Choroid plexus epithelial cell (primary cell): Measurements from ENCODE around the gene RALGAPA1.

ENCODE experiments used
- DNase-seq: peaks from one replicate; pipeline ENCODE4 v3.0.0-alpha.2; 2010; ENCODE audit warnings: low read depth
- H3K4me3 ChIP-seq: 2 replicates; pipeline ENCODE4 v1.5.1; 2011; ENCODE audit warnings: low read depth, mild to moderate bottlenecking, control low read depth, low read length, moderate library complexity
- TF ChIP-seq, protein P1 (sequence below): conservative IDR thresholded peaks from 2 replicates; pipeline ENCODE4 v1.5.1; 2011; ENCODE audit warnings: low read depth, mild to moderate bottlenecking, control low read depth, inconsistent platforms, low read length, moderate library complexity

Gene RALGAPA1

DNA sequence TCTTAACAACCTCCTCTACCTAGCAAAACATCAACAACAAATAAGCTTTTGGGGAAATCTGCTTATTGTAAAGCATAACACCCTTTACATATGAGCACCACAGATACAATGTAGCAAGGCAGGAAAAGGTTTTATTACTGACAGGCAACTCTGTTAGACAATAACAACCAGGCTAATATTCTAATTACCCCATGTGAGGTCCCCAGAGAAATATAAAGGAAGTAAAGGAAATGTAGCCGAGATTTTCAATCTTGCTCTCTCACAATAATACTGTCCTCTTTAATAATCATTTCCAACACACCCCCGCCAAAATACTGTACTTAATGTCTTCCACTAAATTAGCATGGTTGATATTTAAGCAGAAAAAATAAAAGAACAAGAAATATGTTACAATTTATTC, 289.1 kb downstream of the RALGAPA1 start:
- TF ChIP-seq, protein P1, sequence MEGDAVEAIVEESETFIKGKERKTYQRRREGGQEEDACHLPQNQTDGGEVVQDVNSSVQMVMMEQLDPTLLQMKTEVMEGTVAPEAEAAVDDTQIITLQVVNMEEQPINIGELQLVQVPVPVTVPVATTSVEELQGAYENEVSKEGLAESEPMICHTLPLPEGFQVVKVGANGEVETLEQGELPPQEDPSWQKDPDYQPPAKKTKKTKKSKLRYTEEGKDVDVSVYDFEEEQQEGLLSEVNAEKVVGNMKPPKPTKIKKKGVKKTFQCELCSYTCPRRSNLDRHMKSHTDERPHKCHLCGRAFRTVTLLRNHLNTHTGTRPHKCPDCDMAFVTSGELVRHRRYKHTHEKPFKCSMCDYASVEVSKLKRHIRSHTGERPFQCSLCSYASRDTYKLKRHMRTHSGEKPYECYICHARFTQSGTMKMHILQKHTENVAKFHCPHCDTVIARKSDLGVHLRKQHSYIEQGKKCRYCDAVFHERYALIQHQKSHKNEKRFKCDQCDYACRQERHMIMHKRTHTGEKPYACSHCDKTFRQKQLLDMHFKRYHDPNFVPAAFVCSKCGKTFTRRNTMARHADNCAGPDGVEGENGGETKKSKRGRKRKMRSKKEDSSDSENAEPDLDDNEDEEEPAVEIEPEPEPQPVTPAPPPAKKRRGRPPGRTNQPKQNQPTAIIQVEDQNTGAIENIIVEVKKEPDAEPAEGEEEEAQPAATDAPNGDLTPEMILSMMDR = no peak
- no peak for DNase-seq

DNA sequence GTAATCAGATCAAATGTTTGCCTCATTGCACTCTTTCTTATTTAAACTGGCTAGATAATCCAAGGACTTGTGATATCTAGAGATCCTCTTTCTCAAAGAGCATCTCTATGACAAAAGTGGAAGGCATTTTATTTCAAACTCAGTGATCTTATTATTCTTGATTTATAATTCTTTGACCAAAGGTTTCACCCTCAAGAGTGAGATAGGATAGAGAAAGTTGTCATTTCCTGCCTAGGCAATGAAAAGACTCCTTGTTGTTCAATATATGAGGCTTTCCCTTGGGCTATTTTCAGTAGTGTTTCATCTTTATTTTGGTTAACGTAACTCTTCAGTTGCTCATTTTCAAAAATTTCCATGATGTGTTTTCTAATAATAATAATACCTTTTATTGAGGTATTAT, 293.2 kb downstream of the RALGAPA1 start:
- TF ChIP-seq, protein P1 = no peak
- no peak for DNase-seq
- no peak overlapping the region for H3K4me3 ChIP-seq

More for the DNA sequence above, 289.1 kb downstream of the RALGAPA1 start:
- no peak overlapping the region for H3K4me3 ChIP-seq

DNA sequence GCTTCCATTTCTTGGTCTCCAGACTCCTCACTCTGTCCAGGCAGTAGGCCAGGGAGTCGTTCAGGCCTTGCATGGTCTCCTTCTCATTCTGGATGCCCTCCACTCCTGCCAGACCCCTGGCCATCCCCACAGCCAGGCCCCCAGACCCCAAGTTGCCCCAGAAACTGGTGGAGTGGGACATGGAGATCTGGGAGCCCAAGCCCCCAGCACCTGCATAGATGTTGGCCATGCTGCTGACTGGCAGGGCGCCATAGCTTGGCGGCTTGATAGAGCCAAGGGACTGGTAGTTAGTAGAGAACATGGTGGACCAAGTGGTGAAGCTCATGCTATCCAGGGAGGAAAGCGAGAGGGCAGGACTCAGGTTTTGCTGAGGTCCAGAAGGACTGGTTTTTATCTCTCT, 296.3 kb downstream of the RALGAPA1 start:
- TF ChIP-seq, protein P1 = no peak
- no peak for DNase-seq
- no peak overlapping the region for H3K4me3 ChIP-seq

DNA sequence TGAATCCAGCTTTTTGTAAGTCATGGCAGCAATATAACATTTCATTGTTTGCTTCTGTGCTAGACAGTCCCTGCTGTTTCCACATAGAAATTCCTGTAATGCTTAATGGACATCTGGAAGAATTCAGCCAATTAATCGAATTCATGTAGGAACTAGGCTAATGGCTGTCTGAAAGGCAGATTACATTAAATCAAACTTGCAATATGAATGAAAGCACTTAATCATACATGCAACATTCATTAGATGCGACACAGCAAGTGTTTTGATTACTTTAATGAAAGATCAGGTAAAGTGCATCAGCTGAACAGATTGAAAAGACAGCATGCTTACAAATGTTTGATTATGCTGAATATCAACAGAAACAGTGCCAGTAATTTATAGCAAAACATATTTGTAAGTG, 299.2 kb downstream of the RALGAPA1 start:
- no peak for DNase-seq
- TF ChIP-seq, protein P1 = no peak
- no peak overlapping the region for H3K4me3 ChIP-seq

DNA sequence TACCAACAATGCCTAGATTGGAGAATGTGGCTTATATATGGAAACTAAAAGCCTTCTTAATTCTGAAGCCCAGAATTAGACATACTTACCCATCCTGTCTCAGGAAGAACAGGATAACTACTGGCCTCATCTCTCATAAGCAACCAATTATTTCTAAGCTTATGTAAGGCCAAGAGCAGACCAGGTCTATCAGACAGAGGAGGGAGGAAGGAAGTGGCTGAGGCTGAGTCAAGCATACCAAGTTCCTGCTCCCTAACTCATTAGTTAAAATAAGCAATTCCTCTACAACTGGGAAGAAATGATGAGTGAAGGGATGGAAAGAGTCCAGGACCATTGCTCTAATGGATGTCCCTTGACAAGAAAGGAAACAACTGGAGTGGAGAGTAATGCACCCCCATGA, 302.2 kb downstream of the RALGAPA1 start:
- no peak overlapping the region for H3K4me3 ChIP-seq
- peak; percentile 25 for DNase-seq
- TF ChIP-seq, protein P1 = no peak

DNA sequence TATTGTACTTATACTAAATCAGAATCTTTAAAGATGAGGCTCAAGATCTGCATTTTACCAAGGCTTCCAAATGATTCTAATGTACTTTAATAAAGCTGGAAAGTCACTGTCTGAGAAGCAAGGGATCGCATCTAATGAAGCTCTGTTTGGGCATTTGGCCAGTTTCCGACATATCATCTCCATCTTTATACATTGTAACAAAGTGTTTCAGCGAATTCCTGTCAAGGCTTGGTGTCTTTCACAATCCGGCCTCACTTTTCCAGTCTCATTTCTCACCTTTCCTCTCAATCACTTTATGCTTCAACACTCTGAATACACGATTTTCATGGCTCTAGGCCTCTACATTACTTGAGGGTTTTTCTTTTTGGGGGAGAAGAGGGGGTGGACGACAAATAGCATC, 302.6 kb downstream of the RALGAPA1 start:
- H3K4me3 ChIP-seq = no peak overlapping the region
- no peak for DNase-seq
- TF ChIP-seq, protein P1 = no peak

DNA sequence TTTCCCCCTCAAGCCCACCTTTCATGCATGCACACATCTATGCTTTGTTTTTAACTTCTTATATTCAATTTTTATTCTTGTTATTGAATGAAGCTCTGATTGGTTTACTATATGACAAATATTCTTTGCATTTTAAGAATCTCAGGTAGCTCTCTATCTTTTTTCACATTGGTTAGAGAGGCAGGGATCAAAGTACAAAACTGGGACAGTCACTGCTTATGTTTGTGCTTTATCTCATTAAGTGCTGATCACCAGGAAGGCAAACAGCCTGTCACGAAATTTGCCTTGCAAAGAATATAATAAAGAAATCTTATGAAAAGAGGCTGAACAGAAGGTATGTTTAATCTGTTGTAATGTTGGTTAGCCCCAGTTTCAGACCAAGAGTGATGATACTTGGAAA, 304.8 kb downstream of the RALGAPA1 start:
- TF ChIP-seq, protein P1 = no peak
- no peak for DNase-seq
- no peak overlapping the region for H3K4me3 ChIP-seq
